Loucy (cell line): ENCODE data around the gene PCDHGA6.

Experiments
- H2AFZ ChIP-seq: fragments of 200-600 bp; sonication (generic); 2 replicates; pipeline ENCODE4 v1.6.0; 2016; ENCODE audit warnings: antibody characterized with exemption, mild to moderate bottlenecking, low read length, moderate library complexity
- H3F3A ChIP-seq: fragments of 200-600 bp; 2 replicates; pipeline ENCODE4 v1.6.0; 2016; ENCODE audit warnings: antibody characterized with exemption, low read depth, mild to moderate bottlenecking
- H3K27me3 ChIP-seq: fragments of 200-600 bp; sonication (generic); 2 replicates; pipeline ENCODE4 v1.6.1; 2014; ENCODE audit warnings: low read length, mild to moderate bottlenecking; ENCODE audit not compliant: insufficient read depth, poor library complexity, severe bottlenecking
- H3K36me3 ChIP-seq: fragments of 200-600 bp; sonication (generic); 2 replicates; pipeline ENCODE4 v1.6.1; 2016; ENCODE audit warnings: low read length; ENCODE audit not compliant: insufficient read depth
- H3K4me1 ChIP-seq: fragments of 200-600 bp; sonication (generic); 2 replicates; pipeline ENCODE4 v1.5.1; 2014; ENCODE audit warnings: low read length, mild to moderate bottlenecking; ENCODE audit not compliant: insufficient read depth, poor library complexity, severe bottlenecking
- H3K4me2 ChIP-seq: fragments of 200-600 bp; sonication (generic); 2 replicates; pipeline ENCODE4 v1.6.0; 2014; ENCODE audit warnings: antibody characterized with exemption, low read length, low read depth, mild to moderate bottlenecking; ENCODE audit not compliant: poor library complexity, severe bottlenecking
- H3K4me3 ChIP-seq: fragments of 200-600 bp; sonication (generic); 2 replicates; pipeline ENCODE4 v1.5.1; 2014; ENCODE audit warnings: low read length, mild to moderate bottlenecking, mixed read lengths; ENCODE audit not compliant: poor library complexity, severe bottlenecking
- H3K79me2 ChIP-seq: fragments of 200-600 bp; sonication (generic); 2 replicates; pipeline ENCODE4 v1.6.1; 2014; ENCODE audit warnings: low read length; ENCODE audit not compliant: insufficient read depth
- H3K9ac ChIP-seq: fragments of 200-600 bp; sonication (generic); 2 replicates; pipeline ENCODE4 v1.6.0; 2014; ENCODE audit warnings: mild to moderate bottlenecking, low read depth, low read length, moderate library complexity; ENCODE audit not compliant: poor library complexity, severe bottlenecking
- H3K9me2 ChIP-seq: fragments of 200-600 bp; sonication (generic); replicated peaks from 2 replicates; pipeline ENCODE4 v1.6.1; 2016; ENCODE audit warnings: low read depth, low read length, mixed read lengths
- H3K9me3 ChIP-seq: fragments of 200-600 bp; sonication (generic); 2 replicates; pipeline ENCODE4 v1.6.1; 2014; ENCODE audit warnings: mild to moderate bottlenecking, antibody characterized with exemption, low read length, low read depth; ENCODE audit not compliant: insufficient read depth
- H4K20me1 ChIP-seq: fragments of 200-600 bp; sonication (generic); 2 replicates; pipeline ENCODE4 v1.6.0; 2014; ENCODE audit warnings: antibody characterized with exemption, low read length, mild to moderate bottlenecking; ENCODE audit not compliant: insufficient read depth, poor library complexity, severe bottlenecking
- EZH2phosphoT487 ChIP-seq: fragments of 200-600 bp; IDR thresholded peaks from 2 replicates; pipeline ENCODE4 v1.6.1; 2018; ENCODE audit warnings: antibody characterized with exemption, mild to moderate bottlenecking, moderate library complexity, borderline replicate concordance
- TF ChIP-seq, protein P1 (sequence below): fragments of 200-600 bp; sonication (generic); conservative IDR thresholded peaks from 2 replicates; pipeline ENCODE4 v1.5.1; 2014; ENCODE audit warnings: mild to moderate bottlenecking, antibody characterized with exemption, low read length

PCDHGA6 gene

DNA sequence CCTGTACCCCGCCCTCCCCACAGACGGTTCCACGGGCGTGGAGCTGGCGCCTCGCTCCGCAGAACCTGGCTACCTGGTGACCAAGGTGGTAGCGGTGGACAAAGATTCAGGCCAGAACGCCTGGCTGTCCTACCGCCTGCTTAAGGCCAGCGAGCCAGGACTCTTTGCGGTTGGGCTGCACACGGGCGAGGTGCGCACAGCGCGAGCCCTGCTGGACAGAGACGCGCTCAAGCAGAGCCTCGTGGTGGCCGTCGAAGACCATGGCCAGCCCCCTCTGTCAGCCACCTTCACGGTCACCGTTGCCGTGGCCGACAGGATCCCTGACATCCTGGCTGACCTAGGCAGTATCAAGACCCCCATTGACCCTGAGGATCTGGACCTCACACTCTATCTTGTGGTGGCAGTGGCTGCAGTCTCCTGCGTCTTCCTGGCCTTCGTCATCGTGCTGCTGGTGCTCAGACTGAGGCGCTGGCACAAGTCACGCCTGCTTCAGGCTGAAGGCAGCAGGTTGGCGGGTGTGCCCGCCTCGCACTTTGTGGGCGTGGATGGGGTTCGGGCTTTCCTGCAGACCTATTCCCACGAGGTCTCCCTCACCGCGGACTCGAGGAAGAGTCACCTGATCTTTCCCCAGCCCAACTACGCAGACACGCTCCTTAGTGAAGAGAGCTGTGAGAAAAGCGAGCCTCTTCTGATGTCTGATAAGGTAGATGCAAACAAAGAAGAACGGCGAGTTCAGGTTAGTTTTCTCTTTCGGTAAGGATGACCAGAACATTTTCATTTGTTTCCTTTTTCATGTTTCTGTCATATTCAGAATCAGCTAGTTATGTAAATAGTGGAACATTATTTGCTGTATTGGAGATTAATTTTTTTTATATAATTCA, 7.4 kb upstream of the PCDHGA6 start:
- H3K9me2 ChIP-seq, result no peaks in the 10 kb centered on the region
- H3K4me1 ChIP-seq, result no peaks in the 10 kb centered on the region
- H3K4me2 ChIP-seq, result no peak overlapping the region
- no peak overlapping the region for H3K4me3 ChIP-seq
- no peaks in the 10 kb centered on the region for H3K79me2 ChIP-seq
- H3K9me3 ChIP-seq, result no peaks in the 10 kb centered on the region; the same call in 1 of the 2 replicates
- H3K27me3 ChIP-seq, result no peaks in the 10 kb centered on the region
- H4K20me1 ChIP-seq, result no peaks in the 10 kb centered on the region
- no peak for TF ChIP-seq EZH2phosphoT487
- TF ChIP-seq, protein P1, sequence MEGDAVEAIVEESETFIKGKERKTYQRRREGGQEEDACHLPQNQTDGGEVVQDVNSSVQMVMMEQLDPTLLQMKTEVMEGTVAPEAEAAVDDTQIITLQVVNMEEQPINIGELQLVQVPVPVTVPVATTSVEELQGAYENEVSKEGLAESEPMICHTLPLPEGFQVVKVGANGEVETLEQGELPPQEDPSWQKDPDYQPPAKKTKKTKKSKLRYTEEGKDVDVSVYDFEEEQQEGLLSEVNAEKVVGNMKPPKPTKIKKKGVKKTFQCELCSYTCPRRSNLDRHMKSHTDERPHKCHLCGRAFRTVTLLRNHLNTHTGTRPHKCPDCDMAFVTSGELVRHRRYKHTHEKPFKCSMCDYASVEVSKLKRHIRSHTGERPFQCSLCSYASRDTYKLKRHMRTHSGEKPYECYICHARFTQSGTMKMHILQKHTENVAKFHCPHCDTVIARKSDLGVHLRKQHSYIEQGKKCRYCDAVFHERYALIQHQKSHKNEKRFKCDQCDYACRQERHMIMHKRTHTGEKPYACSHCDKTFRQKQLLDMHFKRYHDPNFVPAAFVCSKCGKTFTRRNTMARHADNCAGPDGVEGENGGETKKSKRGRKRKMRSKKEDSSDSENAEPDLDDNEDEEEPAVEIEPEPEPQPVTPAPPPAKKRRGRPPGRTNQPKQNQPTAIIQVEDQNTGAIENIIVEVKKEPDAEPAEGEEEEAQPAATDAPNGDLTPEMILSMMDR, result no peak
- no peak overlapping the region for H3K9ac ChIP-seq
- H3K36me3 ChIP-seq, result no peaks in the 10 kb centered on the region
- no peak overlapping the region for H2AFZ ChIP-seq
- H3F3A ChIP-seq, result no peaks in the 10 kb centered on the region

DNA sequence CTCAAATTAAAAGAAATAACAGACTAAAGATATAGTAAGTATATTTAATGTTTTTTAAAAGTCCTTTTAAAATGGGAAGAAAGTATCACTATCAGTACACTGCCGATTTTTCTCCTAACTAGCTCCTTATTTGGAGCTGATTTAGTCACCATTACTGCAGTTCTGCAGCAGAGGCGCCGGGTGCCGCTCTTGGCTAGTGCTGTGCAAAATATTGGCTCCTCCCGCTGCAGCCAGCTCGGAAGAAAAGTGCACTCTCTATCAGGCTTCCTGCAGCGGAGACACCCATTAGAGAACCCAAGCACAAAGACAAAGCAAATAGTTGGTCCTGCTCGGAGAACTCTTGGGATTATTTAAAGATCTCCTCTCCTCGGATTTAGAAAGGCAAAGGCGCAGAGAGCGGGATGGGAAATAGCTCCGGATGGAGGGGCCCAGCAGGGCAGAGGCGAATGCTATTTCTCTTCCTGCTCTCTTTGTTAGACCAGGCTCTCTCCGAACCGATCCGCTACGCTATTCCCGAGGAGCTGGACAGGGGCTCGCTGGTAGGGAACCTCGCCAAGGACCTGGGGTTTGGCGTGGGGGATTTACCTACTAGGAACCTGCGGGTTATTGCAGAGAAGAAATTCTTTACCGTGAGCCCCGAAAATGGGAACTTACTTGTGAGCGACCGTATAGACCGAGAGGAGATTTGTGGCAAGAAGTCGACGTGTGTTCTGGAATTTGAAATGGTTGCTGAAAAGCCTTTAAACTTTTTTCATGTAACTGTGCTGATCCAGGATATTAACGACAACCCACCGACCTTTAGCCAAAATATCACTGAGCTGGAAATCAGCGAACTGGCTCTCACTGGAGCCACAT, 3.5 kb upstream of the PCDHGA6 start, which contains the start of gene PCDHGB3:
PCDHGB3 (plus strand) TSS at position 249 of the 855 bp plus-strand sequence; CDS start at position 402, 153 bp downstream.
- Histone ChIP-seq H3K9me3 (peaks cover 2% of the 10 kb centered on the region; the same call in 1 of the 2 replicates), H3K4me2 (no peak within 1 kb of the TSS), H3K4me3 (no peak within 1 kb of the TSS), H3F3A (no peaks in the 10 kb centered on the region), H3K36me3 (no peaks in the 10 kb centered on the region), H3K27me3 (no peaks in the 10 kb centered on the region), H3K4me1 (no peaks in the 10 kb centered on the region), H4K20me1 (no peaks in the 10 kb centered on the region), H3K79me2 (no peaks in the 10 kb centered on the region), H2AFZ (no peak within 1 kb of the TSS), H3K9ac (no peak within 1 kb of the TSS), H3K9me2 (no peaks in the 10 kb centered on the region)
- TF ChIP-seq, protein P1, result no peak
- no peak for TF ChIP-seq EZH2phosphoT487

DNA sequence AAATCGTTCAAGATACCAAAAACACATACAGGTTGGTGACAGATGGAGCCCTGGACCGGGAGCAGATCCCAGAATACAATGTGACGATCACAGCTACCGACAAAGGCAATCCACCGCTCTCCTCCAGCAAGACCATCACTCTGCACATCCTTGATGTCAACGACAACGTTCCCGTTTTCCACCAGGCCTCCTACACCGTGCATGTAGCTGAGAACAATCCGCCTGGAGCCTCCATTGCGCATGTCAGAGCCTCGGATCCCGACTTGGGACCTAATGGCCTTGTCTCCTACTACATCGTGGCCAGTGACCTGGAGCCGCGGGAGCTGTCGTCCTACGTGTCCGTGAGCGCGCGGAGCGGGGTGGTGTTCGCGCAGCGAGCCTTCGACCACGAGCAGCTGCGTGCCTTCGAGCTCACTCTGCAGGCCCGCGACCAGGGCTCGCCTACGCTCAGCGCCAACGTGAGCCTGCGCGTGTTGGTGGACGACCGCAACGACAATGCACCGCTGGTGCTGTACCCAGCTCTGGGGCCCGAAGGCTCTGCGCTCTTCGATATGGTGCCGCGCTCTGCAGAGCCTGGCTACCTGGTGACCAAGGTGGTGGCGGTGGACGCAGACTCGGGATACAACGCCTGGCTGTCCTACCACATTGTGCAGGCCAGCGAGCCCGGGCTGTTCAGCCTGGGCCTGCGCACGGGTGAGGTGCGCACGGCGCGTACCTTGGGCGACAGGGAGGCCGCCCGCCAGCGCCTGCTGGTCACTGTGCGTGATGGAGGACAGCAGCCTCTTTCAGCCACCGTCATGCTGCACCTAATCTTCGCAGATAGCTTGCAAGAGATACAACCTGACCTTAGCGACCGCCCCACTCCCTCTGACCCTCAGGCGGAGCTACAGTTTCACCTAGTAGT, 1.9 kb upstream of the PCDHGA6 start:
- Histone ChIP-seq H2AFZ (no peak overlapping the region), H3K4me3 (no peak overlapping the region), H3F3A (no peaks in the 10 kb centered on the region), H3K36me3 (no peaks in the 10 kb centered on the region), H3K79me2 (no peaks in the 10 kb centered on the region), H3K9me2 (no peaks in the 10 kb centered on the region), H3K9ac (no peak overlapping the region), H4K20me1 (no peaks in the 10 kb centered on the region), H3K9me3 (peaks cover 2% of the 10 kb centered on the region; the same call in 1 of the 2 replicates), H3K4me2 (no peak overlapping the region), H3K27me3 (no peaks in the 10 kb centered on the region), H3K4me1 (no peaks in the 10 kb centered on the region)
- no peak for TF ChIP-seq EZH2phosphoT487
- TF ChIP-seq, protein P1, result no peak
